Endodermal cell (in vitro differentiated cells): ENCODE data around the gene PSMD10. TPM values are rescaled to one million over a fixed set of nuclear protein-coding genes. Genes with fewer than 3 reads are reported as not detected.

Source experiments
- DNase-seq: peaks from one replicate; pipeline ENCODE4 v3.0.0-alpha.2; 2017
- H3K27ac ChIP-seq: 2 replicates; pipeline ENCODE4 v1.5.1; 2013; ENCODE audit warnings: mild to moderate bottlenecking, low read depth, low read length, moderate library complexity
- H3K27me3 ChIP-seq: 2 replicates; pipeline ENCODE4 v1.6.1; 2013; ENCODE audit warnings: mild to moderate bottlenecking, low read length, moderate library complexity; ENCODE audit not compliant: insufficient read depth, control insufficient read depth, poor library complexity, severe bottlenecking
- H3K36me3 ChIP-seq: 2 replicates; pipeline ENCODE4 v1.7.0; 2013; ENCODE audit warnings: mild to moderate bottlenecking, low read length, moderate library complexity; ENCODE audit not compliant: control insufficient read depth, insufficient read depth
- H3K4me1 ChIP-seq: one replicate; pipeline ENCODE4 v1.7.0; 2013; ENCODE audit warnings: low read length; ENCODE audit not compliant: control insufficient read depth, insufficient read depth
- H3K4me3 ChIP-seq: 2 replicates; pipeline ENCODE4 v1.5.1; 2013; ENCODE audit warnings: mild to moderate bottlenecking, low read length, moderate library complexity
- H3K9ac ChIP-seq: 2 replicates; pipeline ENCODE4 v1.6.1; 2013; ENCODE audit warnings: mild to moderate bottlenecking, low read length, moderate library complexity; ENCODE audit not compliant: poor library complexity, severe bottlenecking; ENCODE audit errors: extremely low read depth
- H3K9me3 ChIP-seq: 2 replicates; pipeline ENCODE4 v1.6.1; 2013; ENCODE audit warnings: mild to moderate bottlenecking, low read length, moderate library complexity; ENCODE audit not compliant: control insufficient read depth
- H3K27ac Mint-ChIP-seq: 2 replicates; pipeline ENCODE4 v1.8.0; 2020; ENCODE audit warnings: mixed read lengths
- H3K27me3 Mint-ChIP-seq: 2 replicates; pipeline ENCODE4 v1.8.0; 2021; ENCODE audit warnings: mild to moderate bottlenecking, mixed read lengths; ENCODE audit not compliant: insufficient read depth
- H3K36me3 Mint-ChIP-seq: 2 replicates; pipeline ENCODE4 v1.8.0; 2020; ENCODE audit warnings: low read depth, mixed read lengths
- H3K4me1 Mint-ChIP-seq: 2 replicates; pipeline ENCODE4 v1.8.0; 2020; ENCODE audit warnings: mixed read lengths
- H3K4me3 Mint-ChIP-seq: 2 replicates; pipeline ENCODE4 v1.8.0; 2020; ENCODE audit warnings: mild to moderate bottlenecking, moderate library complexity, mixed read lengths
- H3K9me3 Mint-ChIP-seq: 2 replicates; pipeline ENCODE4 v1.8.0; 2020; ENCODE audit warnings: mild to moderate bottlenecking, mixed read lengths
- WGBS, 2 experiments: methylation state at CpG; one replicate each; pipeline versions ENCODE4 v1.1.5 to v1.1.7; 2013; ENCODE audit warnings: missing lambda C conversion rate in 2 of 2, mixed read lengths in 1 of 2; ENCODE audit not compliant: insufficient coverage in 1 of 2, insufficient read length in 1 of 2; 5-methylcytosine and 5-hydroxymethylcytosine counted together
- total RNA-seq, 2 donors: library from RNA; stranded (reverse); fragmentation: NEBNext Ultra II Directional in 1 of 2; extraction: Animal tissue kit (Norgen Biotek cat#: 25700) in 1 of 2; gene quantifications; 2 replicates in 1 of 2; 3 replicates in 1 of 2; pipeline ENCODE4 v1.2.1, GENCODE V29; 2021
- TF ChIP-seq, protein P1 (sequence below): fragments of 200-600 bp; sonication (generic); conservative IDR thresholded peaks from 2 replicates; pipeline ENCODE4 v1.5.0; 2021; ENCODE audit warnings: antibody characterized with exemption, mild to moderate bottlenecking

The PSMD10 gene
- total RNA-seq, 2 donors from 2014 or later: 48.7 to 74.5 TPM

GRCh38 chrX:108064001-108064400, 27.3 kb downstream of the PSMD10 start:
- H3K27me3 ChIP-seq: peaks cover 43% of the 10 kb centered on the region
- TF ChIP-seq, protein P1, sequence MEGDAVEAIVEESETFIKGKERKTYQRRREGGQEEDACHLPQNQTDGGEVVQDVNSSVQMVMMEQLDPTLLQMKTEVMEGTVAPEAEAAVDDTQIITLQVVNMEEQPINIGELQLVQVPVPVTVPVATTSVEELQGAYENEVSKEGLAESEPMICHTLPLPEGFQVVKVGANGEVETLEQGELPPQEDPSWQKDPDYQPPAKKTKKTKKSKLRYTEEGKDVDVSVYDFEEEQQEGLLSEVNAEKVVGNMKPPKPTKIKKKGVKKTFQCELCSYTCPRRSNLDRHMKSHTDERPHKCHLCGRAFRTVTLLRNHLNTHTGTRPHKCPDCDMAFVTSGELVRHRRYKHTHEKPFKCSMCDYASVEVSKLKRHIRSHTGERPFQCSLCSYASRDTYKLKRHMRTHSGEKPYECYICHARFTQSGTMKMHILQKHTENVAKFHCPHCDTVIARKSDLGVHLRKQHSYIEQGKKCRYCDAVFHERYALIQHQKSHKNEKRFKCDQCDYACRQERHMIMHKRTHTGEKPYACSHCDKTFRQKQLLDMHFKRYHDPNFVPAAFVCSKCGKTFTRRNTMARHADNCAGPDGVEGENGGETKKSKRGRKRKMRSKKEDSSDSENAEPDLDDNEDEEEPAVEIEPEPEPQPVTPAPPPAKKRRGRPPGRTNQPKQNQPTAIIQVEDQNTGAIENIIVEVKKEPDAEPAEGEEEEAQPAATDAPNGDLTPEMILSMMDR: no peak
- no peak overlapping the region for H3K27ac ChIP-seq
- no peaks in the 10 kb centered on the region for H3K9me3 ChIP-seq
- no CpG with 5 or more reads among the region's 1 CpG for WGBS, 2 experiments
- no peak overlapping the region for H3K9ac ChIP-seq
- H3K9me3 Mint-ChIP-seq: no peaks in the 10 kb centered on the region
- no peak overlapping the region for H3K4me3 ChIP-seq
- H3K27ac Mint-ChIP-seq: no peak overlapping the region
- no peak for DNase-seq
- no peaks in the 10 kb centered on the region for H3K36me3 ChIP-seq
- H3K4me1 ChIP-seq: no peaks in the 10 kb centered on the region
- H3K4me1 Mint-ChIP-seq: peaks cover 11% of the 10 kb centered on the region
- no peaks in the 10 kb centered on the region for H3K36me3 Mint-ChIP-seq
- no peak overlapping the region for H3K4me3 Mint-ChIP-seq
- H3K27me3 Mint-ChIP-seq: peaks cover 65% of the 10 kb centered on the region

DNA sequence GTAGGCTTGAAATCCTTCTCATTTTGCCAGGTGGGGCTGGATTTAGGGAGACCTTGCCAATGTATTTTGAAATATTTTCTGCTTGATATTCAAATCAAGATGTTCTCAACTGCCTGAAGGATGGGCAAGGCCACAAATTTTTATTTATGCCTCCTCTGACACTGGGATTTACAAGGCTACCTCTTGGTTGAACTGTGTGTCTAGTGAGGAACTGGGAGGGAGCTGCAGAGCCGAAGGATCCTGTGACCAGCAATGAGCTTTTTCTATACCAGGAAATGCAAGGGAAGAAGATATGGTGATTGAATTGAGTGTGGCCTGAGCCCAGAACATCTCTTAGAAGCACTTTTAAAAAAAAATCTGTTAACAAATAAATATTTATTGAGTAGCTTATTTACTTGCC, 31.5 kb downstream of the PSMD10 start:
- no peak overlapping the region for H3K4me3 ChIP-seq
- Mint-ChIP-seq H3K4me3 (no peak overlapping the region), H3K27ac (no peak overlapping the region), H3K36me3 (no peaks in the 10 kb centered on the region), H3K9me3 (no peaks in the 10 kb centered on the region), H3K27me3 (peaks cover 57% of the 10 kb centered on the region), H3K4me1 (peaks cover 6% of the 10 kb centered on the region)
- TF ChIP-seq, protein P1: no peak
- DNase-seq: no peak
- H3K9ac ChIP-seq: no peak overlapping the region
- no peaks in the 10 kb centered on the region for H3K4me1 ChIP-seq
- H3K27me3 ChIP-seq: peaks cover 17% of the 10 kb centered on the region
- 88% methylated on average over 1 of the region's 1 CpG; no CpG with 5 or more reads in 1 of the 2 experiments for WGBS, 2 experiments
- H3K9me3 ChIP-seq: no peaks in the 10 kb centered on the region
- H3K27ac ChIP-seq: no peak overlapping the region
- no peaks in the 10 kb centered on the region for H3K36me3 ChIP-seq

DNA sequence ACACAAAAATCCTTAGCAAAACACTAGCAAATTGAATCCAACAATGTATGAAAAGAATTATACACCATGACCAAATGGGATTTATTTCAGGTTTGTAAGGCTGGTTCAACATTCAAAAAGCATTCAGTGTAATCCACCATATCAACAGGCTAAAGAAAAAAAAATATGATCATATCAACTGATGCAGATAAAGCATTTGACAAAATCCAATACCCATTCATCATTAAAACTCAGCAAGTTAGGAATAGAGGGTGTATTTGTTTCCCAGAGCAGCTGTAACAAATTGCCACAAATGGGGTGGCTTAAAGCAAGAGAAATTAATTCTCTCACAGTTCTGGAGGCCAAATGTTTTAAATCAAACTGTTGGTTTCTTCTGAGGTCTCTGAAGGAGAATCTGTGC, 35.8 kb downstream of the PSMD10 start:
- Mint-ChIP-seq H3K4me3 (no peak overlapping the region), H3K4me1 (no peaks in the 10 kb centered on the region), H3K36me3 (no peaks in the 10 kb centered on the region), H3K27me3 (peaks cover 17% of the 10 kb centered on the region), H3K27ac (no peak overlapping the region), H3K9me3 (no peaks in the 10 kb centered on the region)
- DNase-seq: no peak
- Histone ChIP-seq H3K4me3 (no peak overlapping the region), H3K4me1 (no peaks in the 10 kb centered on the region), H3K9me3 (no peaks in the 10 kb centered on the region), H3K27me3 (no peaks in the 10 kb centered on the region), H3K27ac (no peak overlapping the region), H3K9ac (no peak overlapping the region), H3K36me3 (no peaks in the 10 kb centered on the region)
- TF ChIP-seq, protein P1: no peak
